Measurements from ENCODE around the gene PSTK.

Gene PSTK

GRCh38 chr10:122939856-122940543, 40.2 kb upstream of the PSTK start:
- no peaks in the 10 kb centered on the region for H3K27me3 ChIP-seq (ENCODE audit: low read length)
- H3K9me3 ChIP-seq (ENCODE audit: insufficient read depth, low read length): no peaks in the 10 kb centered on the region
- H3K9me2 ChIP-seq (replicated peaks; ENCODE audit: insufficient read depth, low read length): no peaks in the 10 kb centered on the region
- H3F3A ChIP-seq (ENCODE audit: insufficient read depth): no peaks in the 10 kb centered on the region
- TF ChIP-seq CTCF (IDR thresholded peaks at IDR 0.05; ENCODE audit: insufficient read depth, low read length, poor library complexity, severe bottlenecking) (no peak), EZH2phosphoT487 (conservative IDR thresholded peaks at IDR 0.05; ENCODE audit: low read length) (no peak)
- H3K27ac ChIP-seq (ENCODE audit: low read depth, low read length): no peak overlapping the region
- no peak overlapping the region for H3K4me2 ChIP-seq (ENCODE audit: low read depth, low read length, poor library complexity, severe bottlenecking)
- no peaks in the 10 kb centered on the region for H4K20me1 ChIP-seq (ENCODE audit: low read depth, low read length)
- H3K9ac ChIP-seq (ENCODE audit: low read length): no peak overlapping the region
- H3K36me3 ChIP-seq (ENCODE audit: low read length): peaks cover 27% of the 10 kb centered on the region
- H3K79me2 ChIP-seq (ENCODE audit: insufficient read depth, low read length): no peaks in the 10 kb centered on the region
- H2AFZ ChIP-seq (ENCODE audit: low read depth, low read length, severe bottlenecking): no peak overlapping the region
- H3K4me3 ChIP-seq (ENCODE audit: insufficient read depth, low read length, poor library complexity, severe bottlenecking): no peak overlapping the region

GRCh38 chr10:122949296-122949695, 30.9 kb upstream of the PSTK start:
- H3K4me2 ChIP-seq (ENCODE audit: low read depth, low read length, poor library complexity, severe bottlenecking): no peak overlapping the region
- H3K79me2 ChIP-seq (ENCODE audit: insufficient read depth, low read length): peaks cover 4% of the 10 kb centered on the region
- H3K36me3 ChIP-seq (ENCODE audit: low read length): peaks cover 6% of the 10 kb centered on the region; the same call in 1 of the 2 replicates
- TF ChIP-seq CTCF (IDR thresholded peaks at IDR 0.05; ENCODE audit: insufficient read depth, low read length, poor library complexity, severe bottlenecking) (no peak), EZH2phosphoT487 (conservative IDR thresholded peaks at IDR 0.05; ENCODE audit: low read length) (no peak)
- H4K20me1 ChIP-seq (ENCODE audit: low read depth, low read length): no peaks in the 10 kb centered on the region
- no peak overlapping the region for H2AFZ ChIP-seq (ENCODE audit: low read depth, low read length, severe bottlenecking)
- no peak overlapping the region for H3K4me3 ChIP-seq (ENCODE audit: insufficient read depth, low read length, poor library complexity, severe bottlenecking)
- no peaks in the 10 kb centered on the region; the same call in 1 of the 2 replicates for H3F3A ChIP-seq (ENCODE audit: insufficient read depth)
- no peaks in the 10 kb centered on the region for H3K27me3 ChIP-seq (ENCODE audit: low read length)
- H3K9me3 ChIP-seq (ENCODE audit: insufficient read depth, low read length): no peaks in the 10 kb centered on the region
- H3K9ac ChIP-seq (ENCODE audit: low read length): no peak overlapping the region
- no peak overlapping the region for H3K27ac ChIP-seq (ENCODE audit: low read depth, low read length)
- H3K9me2 ChIP-seq (replicated peaks; ENCODE audit: insufficient read depth, low read length): no peaks in the 10 kb centered on the region

- peak within 1 kb of the TSS; percentile 93 for H2AFZ ChIP-seq (ENCODE audit: low read depth, low read length, severe bottlenecking)
- peak within 1 kb of the TSS; percentile 86 for H3K4me3 ChIP-seq (ENCODE audit: insufficient read depth, low read length, poor library complexity, severe bottlenecking)
- no peaks in the 10 kb centered on the region for H4K20me1 ChIP-seq (ENCODE audit: low read depth, low read length)
- H3K27ac ChIP-seq (ENCODE audit: low read depth, low read length): no peak within 1 kb of the TSS
- H3K79me2 ChIP-seq (ENCODE audit: insufficient read depth, low read length): peaks cover 4% of the 10 kb centered on the region
- TF ChIP-seq EZH2phosphoT487 (conservative IDR thresholded peaks at IDR 0.05; ENCODE audit: low read length) (no peak), CTCF (IDR thresholded peaks at IDR 0.05; ENCODE audit: insufficient read depth, low read length, poor library complexity, severe bottlenecking) (no peak)
- no peaks in the 10 kb centered on the region for H3K9me2 ChIP-seq (replicated peaks; ENCODE audit: insufficient read depth, low read length)
- H3K9me3 ChIP-seq (ENCODE audit: insufficient read depth, low read length): no peaks in the 10 kb centered on the region
- no peaks in the 10 kb centered on the region for H3F3A ChIP-seq (ENCODE audit: insufficient read depth)
- H3K27me3 ChIP-seq (ENCODE audit: low read length): no peaks in the 10 kb centered on the region
- H3K9ac ChIP-seq (ENCODE audit: low read length): peak within 1 kb of the TSS; percentile 78
- peak within 1 kb of the TSS; percentile 88 for H3K4me2 ChIP-seq (ENCODE audit: low read depth, low read length, poor library complexity, severe bottlenecking)
- H3K36me3 ChIP-seq (ENCODE audit: low read length): no peaks in the 10 kb centered on the region
Observed at GRCh38 chr10:122953902-122954730, 26.1 kb upstream of the PSTK start, which contains the start of gene C10orf88. TSS of gene C10orf88 (minus strand) at chr10:122954227. CDS start at chr10:122954178, 49 bp downstream.
